ENCODE data around the gene RYR2.

DNA sequence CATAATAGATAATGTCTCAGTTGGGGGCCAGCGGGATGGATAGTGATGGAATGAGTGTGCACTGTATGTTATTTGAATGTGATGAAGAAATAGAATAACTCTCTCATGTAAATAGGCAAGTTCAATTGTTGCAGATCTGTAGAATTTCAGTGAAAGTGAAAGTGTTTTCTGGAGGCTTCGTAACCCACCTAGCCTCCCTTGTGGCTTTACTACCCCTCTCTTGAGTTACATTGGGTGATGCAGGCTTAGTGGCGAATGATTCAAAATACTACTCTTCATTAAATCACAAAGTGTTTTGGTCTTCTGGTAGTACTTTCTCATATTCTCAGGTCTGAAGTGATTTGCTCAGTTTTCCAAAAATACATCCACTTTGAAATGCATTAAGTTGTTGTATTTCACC is 436.9 kb downstream of the RYR2 start:
- TF ChIP-seq, protein P1, sequence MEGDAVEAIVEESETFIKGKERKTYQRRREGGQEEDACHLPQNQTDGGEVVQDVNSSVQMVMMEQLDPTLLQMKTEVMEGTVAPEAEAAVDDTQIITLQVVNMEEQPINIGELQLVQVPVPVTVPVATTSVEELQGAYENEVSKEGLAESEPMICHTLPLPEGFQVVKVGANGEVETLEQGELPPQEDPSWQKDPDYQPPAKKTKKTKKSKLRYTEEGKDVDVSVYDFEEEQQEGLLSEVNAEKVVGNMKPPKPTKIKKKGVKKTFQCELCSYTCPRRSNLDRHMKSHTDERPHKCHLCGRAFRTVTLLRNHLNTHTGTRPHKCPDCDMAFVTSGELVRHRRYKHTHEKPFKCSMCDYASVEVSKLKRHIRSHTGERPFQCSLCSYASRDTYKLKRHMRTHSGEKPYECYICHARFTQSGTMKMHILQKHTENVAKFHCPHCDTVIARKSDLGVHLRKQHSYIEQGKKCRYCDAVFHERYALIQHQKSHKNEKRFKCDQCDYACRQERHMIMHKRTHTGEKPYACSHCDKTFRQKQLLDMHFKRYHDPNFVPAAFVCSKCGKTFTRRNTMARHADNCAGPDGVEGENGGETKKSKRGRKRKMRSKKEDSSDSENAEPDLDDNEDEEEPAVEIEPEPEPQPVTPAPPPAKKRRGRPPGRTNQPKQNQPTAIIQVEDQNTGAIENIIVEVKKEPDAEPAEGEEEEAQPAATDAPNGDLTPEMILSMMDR (IDR thresholded peaks at IDR 0.05): no peak
- TF ChIP-seq POLR2A (IDR thresholded peaks at IDR 0.05): no peak
